Gastroesophageal sphincter (tissue), 3 donors: Measurements from ENCODE around the gene RAB11FIP2.

Experiments
- CTCF ChIP-seq, 4 experiments: fragments of 200-600 bp in 2 of 4; fragments of 450-650 bp in 2 of 4; sonication (generic) in 1 of 4; IDR thresholded peaks; one replicate each; pipeline ENCODE4 v1.5.1; 2017 to 2019; ENCODE audit warnings: antibody characterized with exemption in 4 of 4, mild to moderate bottlenecking in 2 of 4, moderate library complexity in 2 of 4
- POLR2A ChIP-seq, 2 donors: fragments of 450-650 bp; IDR thresholded peaks; one replicate each; pipeline ENCODE4 v1.6.1; 2017; ENCODE audit warnings: antibody characterized with exemption in 2 of 2, mild to moderate bottlenecking in 2 of 2, moderate library complexity in 1 of 2

- no peak for TF ChIP-seq CTCF (IDR thresholded peaks at IDR 0.05)
- TF ChIP-seq POLR2A (IDR thresholded peaks at IDR 0.05), result no peak
Measured at GRCh38 chr10:117980755-117981702, 65.7 kb downstream of the RAB11FIP2 start.
